SHP77 treated with DMSO at 0.1 percent for 48 hours (cell line): Measurements from ENCODE around the gene AGPAT3.
A peak's percentile ranks its signal among the peaks of the same experiment; 100 is the strongest.
"Not testable (repeated sequence)": the region's sequence is repeated elsewhere in the genome, so short reads cannot be mapped to it uniquely, and the experiment has no call there.

Experiments
- DNase-seq: peaks from one replicate; lab custom pipeline; 2025; lab: John Stamatoyannopoulos, UW

Gene AGPAT3

DNA sequence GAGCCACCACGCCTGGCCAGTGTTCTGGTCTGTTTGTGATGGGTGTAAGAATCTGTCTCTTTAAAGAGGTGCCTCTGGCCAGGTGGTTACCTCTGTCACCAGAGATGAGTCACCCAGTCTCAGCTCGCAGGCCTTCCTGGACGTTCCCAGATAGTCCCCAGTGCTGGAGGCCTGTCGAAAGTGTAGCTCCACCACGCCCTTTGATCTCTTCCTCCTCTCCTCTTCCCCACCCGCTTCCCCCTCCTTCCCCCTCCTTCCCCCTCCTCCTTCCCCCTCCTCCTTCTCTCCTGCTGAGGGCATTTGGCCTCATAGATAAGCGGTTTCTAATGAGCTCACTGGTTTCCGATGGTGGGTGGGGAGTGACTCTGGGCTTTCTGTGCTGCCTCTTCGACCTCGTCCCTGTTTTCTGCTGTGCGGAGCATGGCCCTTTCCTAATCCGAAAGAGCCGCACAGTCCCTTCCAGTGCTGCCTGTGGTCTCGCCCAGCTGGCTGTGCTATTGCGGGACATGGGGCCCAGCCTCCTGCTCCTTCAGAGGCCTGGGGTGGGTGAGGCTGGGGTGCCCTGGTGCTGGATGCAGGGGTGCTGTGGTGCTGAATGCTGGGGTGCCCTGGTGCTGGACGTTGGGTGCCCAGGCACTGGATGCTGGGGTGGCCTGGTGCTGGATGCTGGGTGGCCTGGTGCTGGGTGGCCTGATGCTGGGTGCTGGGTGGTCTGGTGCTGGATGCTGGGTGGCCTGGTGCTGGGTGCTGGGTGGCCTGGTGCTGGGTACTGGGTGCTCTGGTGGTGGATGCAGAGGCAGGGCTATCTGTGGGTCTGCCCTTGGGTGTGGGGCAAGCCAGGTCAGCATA lies 19.2 kb downstream of the AGPAT3 start:
- no peak for DNase-seq

DNA sequence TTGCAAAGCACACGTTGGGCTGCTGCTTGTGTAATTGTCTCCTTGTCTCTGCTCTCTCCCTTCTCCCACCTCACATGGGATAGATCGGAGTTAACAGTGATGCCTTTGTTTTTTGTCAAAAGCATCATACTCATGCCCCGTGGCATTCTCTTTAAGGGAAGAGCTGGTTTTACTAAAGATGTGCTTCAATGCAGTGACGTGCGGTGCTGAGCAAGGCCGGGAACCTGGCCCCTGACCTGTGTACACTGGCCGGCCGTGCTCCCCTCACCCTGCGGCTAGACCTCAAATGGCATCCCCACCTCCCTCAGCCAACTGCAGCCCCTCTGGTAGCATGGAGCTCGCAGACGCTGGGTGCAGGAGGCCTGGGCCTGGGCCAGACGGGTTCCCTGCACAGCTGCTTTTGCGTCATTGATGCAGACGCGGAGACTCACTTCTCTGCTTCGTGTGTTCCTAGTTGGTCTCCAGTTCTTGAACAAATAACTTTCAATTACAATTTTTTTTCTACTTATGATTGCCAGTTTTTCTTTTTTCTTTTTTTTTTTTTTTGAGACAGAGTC lies 19.9 kb downstream of the AGPAT3 start:
- DNase-seq, result no peak

DNA sequence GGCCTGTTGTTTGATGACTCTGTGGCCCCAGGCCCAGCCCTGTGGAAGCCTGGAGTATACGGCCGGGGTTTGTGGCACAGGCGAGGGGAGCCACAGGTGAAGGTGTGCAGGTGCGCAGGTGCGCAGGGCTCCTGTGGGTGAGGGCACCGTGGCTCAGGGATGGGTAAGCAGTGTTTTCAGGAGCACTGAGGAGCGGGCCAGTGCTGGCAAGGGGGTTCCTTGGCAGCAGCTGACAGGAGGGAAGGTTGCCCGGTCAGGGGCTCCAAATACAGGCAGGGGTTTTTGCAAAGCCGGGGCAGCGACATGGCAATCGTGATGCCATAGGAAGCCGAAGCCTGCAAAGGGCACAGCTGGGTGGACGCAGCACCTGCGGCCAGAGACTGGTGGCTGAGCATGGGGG lies 20.7 kb downstream of the AGPAT3 start:
- DNase-seq, result no peak

DNA sequence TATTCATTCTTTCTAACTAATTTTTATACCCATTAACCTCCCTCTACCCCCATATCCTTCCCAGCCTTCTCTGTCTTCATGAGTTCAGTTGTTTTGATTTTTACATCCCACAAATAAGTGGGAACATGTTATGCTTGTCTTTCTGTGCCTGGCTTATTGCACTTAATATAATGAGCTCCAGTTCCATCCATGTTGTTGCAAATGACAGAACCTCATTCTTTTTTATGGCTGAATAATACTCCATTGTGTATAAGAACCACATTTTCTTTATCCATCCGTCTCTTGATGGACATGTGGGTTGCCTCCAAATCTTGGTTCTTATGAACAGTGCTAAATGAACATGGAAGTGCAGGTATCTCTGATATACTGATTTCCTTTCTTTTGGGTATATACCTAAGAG lies 21.5 kb downstream of the AGPAT3 start:
- DNase-seq, result no peak

DNA sequence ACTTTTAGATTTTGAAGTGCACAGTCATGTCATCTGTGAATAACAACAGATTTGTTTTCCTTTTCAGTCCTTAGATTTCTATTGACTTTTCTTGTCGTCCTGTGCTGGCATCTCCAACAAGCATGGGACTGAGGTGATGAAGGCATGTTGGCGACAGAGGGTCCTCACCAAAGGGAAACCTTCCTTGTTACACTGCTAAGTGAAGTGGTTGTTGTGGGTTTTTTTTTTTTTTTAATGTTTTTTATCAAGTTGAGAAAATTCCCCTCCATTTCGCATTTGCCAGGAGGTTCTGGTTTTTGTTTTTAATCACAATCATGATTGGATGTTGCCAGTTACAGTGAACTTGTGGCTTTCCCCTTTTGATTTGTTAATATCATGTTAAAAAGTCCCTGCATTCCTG lies 24.0 kb downstream of the AGPAT3 start:
- DNase-seq, result no peak

DNA sequence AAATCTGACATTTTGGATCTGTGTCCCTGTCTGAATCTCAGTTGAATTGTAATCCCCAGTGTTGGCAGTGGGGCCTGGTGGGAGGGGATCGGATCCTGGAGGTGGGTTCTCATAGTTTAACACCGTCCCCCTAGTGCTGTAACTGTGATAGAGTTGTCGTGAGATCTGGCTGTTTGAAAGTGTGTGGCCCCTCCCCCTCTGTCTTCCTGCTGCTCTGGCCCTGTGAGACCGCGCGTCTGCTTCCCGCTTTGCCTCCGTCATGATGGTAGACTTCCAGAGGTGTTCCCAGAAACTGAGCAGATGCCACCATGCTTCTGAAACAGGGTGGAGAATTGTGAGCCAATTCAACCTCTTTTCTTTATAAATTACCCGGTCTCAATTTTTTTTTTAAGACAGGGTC lies 25.0 kb downstream of the AGPAT3 start:
- no peak for DNase-seq

DNA sequence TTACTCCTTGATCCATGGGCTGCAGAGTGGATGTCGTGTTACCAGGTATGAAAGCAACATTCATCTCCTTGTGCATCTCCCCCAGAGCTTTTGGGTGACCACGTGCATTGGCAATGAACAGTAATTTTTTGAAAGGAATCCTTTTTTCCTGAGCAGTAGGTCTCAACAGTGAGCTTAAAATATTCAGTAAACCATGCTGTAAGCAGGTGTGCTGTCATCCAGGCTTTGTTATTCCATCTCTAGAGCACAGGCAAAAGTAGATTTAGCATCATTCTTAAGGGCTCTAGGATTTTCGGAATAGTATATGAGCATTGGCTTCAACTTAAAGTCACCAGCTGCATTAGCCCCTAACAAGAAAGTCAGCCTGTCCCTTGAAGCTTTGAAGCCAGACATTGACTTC lies 27.3 kb downstream of the AGPAT3 start:
- no peak for DNase-seq

DNA sequence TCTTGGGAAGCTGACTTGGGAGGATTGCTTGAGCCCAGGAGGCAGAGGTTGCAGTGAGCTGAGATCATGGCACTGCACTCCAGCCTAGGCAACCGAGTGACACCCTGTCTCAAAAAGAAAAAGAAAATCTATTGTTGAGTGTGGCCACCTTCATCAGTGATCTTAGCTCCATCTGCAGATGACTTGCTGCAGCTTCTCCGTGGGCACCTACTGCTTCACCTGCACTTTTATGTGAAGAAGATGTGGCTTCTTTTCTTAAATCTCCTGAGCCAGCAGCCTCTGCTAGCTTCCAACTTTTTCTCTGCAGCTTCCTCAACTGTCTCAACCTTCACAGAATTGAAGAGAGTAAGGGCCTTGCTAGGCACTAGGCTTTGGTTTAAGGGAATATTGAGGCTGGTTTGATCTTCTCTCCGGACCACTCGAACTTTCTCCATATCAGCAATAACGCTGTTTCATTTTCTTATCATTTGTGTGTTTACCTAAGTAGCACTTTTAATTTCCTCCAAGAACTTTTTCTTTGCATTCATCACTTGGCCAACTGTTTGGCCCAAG lies 28.0 kb downstream of the AGPAT3 start:
- DNase-seq, result no peak

DNA sequence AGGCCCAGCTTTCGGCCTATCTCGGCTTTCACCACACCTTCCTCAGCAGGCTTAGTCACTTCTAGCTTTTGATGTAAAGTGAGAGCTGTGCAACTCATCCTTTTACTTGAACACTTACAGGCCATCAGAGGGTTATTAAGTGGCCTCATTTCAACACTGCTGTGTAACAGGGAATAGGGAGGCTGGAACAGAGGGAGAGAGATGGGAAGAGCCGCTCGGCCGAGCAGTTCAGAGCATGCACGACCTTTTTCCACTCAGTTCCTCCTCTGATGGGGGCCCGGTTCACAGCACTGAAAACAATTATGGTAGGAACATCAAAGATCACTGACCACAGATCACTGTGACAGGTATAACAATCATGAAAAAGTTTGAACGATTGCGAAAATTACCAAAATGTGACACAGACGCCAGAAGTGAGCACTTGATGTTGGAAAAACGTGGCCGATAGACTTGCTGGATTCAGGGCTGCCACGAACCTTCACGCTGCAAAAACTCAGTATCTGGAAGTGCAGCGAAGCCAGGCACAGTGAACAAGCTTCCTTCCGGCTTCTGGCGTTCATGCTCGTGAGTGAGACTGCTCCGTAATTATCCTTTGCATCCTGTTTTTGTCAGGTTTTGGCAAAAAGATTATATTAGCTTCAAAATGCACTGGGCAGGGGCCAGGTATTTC lies 28.6 kb downstream of the AGPAT3 start:
- no peak for DNase-seq

DNA sequence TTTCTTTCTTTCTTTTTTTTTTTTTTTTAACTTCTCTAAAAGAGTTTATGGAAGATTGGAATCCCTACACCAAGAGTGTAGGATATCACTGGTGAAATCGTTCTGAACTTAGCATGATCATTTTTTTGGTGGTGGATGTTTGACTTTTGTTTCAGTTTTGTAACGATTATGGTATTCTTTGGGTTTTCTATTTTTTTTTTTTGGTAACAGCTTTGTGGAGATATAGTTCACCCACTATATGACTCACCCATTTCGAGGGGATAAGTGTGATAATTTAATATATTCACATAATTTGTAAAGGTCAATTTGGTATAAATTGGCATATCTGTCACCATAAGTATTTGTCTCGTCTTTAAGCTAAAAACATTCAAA lies 29.2 kb downstream of the AGPAT3 start:
- DNase-seq, result no peak

DNA sequence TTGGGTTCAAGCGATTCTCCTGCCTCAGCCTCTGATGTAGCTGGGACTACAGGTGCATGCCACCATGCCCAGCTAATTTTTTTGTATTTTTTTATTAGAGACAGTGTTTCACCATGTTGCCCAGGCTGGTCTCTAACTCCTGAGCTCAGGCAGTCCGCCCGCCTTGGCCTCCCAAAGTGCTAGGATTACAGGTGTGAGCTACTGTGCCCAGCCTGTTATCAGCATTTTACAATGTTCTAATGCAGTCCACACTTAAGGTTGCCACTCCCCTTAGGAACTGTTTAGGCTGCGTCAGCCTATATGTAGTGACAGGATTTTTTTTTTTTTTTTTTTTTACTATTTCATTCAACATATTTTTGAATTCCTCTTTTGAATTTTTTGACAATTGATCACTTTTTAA lies 30.2 kb downstream of the AGPAT3 start:
- DNase-seq, result no peak

DNA sequence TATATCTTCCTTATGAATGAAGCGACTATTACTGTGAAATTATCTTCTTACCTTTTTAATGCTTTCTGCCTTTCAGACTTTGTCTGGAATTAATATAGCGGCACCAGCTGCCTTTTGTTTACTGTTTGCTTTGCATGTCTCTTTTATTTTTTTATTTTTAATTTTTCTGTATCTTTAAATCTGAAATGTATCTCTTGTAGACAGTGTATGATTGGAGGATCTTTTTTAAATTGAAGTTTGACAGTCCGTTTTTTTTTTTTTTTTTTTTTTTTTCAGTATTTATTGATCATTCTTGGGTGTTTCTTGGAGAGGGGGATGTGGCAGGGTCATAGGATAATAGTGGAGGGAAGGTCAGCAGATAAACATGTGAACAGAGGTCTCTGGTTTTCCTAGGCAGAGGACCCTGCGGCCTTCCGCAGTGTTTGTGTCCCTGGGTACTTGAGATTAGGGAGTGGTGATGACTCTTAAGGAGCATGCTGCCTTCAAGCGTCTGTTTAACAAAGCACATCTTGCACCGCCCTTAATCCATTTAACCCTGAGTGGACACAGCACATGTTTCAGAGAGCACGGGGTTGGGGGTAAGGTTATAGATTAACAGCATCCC lies 31.8 kb downstream of the AGPAT3 start:
- DNase-seq, result not testable (repeated sequence)

DNA sequence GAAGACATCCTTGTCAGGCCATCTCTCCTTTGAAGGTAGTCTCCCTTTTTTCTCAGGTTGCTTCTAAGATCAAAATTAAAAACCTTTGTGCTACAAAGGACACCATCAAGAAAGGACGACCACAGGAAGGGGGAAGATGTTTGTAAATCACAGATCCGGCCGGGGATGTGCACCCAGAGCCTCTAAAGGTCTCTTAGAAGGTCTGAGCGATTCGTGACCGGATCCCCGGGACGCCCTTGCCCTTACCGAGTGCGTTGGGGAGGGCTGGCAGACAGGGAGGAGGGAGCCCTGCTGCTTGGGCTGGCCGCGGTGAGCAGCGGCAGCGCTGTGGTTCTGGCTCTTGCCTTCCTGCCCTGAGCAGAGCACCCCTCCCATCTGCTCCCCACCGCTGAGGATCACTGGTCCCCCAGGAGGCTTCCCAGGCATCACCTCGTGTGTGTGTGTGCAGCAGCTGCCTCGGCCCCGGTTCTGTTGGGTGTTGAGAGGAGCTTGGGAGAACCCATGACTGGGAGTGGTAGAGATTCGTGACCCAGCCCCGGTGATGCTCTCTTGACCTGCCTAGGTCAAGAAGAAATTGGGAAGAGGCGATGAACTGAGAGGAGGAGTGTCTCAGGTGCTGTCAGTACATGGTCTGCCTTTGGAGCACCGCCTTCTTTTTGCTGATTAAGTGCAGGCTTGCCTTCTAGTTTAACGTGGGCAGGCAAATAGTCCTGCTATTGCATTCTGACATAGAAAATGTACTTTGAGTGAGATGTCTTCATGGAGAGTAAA lies 34.5 kb downstream of the AGPAT3 start:
- DNase-seq, result no peak

DNA sequence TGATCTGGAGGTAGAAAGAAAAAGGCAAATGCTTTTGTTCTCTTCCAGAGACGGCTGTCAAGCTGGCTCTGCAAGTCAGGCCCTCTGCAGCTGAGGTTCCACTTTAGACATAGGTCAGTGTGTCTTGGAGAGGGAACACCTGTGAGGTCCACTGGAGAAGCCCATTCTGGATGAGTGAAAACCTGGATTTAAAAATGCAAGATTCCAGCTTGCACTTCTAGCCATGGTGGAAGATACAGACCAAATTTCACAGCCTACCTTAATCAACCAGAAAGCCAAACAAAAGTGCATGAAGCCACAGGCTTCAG lies 35.0 kb downstream of the AGPAT3 start:
- DNase-seq, result no peak

DNA sequence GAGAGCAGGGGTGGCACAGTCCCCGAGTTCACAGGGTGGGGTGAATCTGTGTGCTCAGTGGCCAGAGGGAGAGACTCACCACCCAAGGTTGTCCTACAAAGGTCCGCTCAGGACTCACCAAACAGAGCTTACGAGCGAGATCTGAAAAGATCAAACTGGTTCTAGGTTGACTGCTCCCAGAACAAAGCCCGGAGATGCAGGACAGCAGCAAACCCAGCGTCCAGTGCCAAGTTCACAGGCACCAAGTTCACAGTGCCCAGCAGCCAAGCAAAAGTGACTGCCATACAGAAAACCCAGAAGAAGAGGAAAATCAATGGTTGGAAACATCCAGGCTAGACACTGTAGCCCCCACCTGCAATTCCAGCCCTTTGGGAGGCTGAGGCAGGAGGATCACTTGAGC lies 35.7 kb downstream of the AGPAT3 start:
- no peak for DNase-seq

DNA sequence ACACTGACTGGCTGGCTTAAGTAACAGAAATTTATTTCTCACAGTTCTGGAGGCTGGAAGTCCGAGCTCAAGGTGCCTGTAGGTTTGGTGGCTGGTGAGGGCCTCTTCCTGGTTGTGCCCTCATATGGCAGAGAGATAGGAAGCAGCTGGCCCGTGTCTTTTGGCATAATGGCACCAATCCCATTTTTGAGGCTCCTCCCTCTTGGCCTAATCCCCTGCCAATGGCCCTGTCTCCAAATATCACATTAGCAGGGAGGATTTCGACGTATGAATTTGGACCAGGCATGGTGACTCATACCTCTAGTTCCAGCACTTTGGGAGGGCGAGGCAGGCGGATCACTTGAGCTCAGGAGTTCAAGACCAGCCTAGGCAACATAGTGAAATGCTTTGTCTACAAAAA lies 37.4 kb downstream of the AGPAT3 start:
- no peak for DNase-seq

DNA sequence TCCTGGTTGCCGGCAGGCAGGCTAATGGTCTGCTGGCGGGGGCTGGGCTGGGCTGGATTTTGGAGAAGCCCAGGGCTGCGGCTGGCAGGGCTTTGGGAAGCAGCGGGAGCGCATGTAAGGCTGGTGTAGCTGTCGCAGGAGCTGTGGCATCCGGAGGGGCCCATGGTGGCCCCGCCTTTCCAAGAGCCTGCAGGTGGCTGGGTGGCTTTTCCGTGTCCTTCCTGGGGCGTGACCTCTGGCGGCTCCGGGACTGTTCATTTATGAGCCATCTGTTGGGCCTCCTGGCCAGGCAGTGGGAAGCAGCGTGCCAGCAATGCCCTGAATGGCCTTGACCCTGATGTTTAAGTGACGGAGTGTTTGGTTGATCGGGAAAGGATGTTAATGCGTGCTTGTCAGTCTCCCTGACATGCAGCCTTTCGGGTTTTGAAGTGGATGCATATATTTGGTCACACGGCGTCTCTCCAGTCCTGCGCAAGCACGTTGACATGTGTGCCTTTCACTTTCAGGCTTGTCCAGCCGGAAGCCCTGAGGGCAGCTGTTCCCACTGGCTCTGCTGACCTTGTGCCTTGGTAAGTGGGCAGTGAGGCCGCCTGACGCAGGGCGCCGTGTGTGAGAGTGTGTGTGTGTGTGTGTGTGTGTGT lies 38.5 kb downstream of the AGPAT3 start:
- DNase-seq, result peak; percentile 67

DNA sequence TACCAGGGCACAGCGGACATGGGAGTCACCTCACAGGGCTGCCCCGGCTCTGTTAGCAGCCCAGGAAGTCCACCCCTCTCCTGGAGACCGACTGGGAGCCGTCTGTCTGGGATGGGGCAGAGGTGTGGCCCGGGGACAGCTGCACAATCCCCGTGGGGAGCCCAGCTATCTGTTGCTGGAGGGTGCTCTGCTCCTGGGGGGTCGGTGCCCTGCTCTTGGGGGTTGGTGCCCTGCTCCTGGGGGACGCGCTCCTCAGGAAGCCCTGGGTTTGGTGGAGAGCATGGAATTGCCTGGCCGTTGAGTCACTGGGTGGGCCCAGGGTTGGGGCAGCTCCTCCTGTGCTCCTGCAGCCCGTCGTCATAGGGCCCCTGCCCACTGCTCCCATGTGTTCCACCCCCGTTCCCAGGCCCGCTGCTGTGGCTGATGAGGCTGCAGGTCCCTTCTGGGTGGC lies 39.3 kb downstream of the AGPAT3 start:
- no peak for DNase-seq

DNA sequence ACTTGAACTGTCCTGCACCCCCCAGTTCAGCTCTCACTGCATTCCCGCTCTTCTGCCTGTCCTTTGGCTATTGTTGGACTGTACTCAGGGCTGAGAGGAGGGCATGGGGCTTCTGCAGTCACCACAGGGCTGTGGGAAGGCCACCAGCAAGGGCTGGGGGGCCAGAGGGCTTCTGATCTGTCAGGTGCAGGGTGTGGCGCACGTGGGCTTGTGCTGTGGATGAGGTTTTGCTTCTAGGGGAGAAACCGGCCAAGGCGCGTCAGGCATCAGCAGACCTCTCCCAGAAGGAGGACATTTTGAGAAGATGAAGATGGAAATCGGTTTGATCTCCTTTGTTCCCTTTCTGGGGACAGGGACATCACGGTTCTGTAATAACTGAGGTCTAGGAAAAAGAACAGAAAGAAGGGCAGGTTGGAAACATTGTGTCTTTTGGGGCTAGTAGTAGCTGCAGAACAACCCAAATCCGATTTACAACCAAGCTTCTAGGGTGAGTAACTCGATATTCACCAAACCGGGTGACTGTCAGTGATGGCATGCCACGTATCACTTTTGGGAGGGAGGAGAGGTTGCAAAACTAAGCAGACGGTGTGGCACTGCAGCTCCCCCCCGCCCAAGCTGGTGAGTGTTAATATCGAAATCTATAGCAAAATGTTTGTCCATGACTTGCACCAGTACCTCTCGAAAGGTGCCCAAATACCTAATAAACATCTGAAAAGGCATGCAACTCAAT lies 40.9 kb downstream of the AGPAT3 start:
- DNase-seq, result no peak

DNA sequence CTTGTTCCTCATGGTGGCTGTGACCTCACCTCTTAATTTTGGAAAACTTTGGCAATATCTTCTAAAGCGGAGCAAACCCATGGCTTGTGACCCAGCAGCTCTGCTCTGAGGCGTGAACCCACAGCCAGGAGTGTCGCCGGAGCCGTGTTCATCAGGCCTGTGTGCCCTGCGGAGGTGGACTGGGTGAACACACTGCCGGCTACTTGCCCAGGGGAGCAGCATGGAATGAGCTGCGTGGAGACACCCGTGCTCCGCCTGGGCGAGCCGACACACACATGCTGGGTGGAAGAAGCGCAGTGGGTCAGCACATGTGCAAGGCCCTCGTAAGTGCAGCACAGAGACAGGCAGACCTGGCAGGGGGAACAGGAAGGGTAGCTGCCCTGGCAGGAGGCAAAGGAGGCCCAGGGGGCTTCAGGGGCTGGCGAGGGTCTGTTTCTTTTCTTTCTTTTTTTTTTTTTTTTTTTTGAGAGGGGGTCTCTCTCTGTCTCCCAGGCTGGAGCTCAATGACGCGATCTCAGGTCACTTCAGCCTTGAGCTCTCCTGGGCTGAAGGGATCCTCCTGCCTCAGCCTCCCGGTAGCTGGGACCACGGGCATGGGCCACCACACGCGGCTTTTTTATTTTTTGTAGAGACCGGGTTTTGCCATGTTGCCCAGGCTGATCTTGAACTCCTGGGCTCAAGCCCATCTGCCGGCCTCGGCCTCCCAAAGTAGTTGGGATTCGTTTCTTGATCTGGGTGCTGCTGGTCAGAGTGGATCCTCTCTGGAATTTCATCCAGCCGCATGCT lies 41.8 kb downstream of the AGPAT3 start:
- DNase-seq, result no peak
